HT1080 (cell line): ENCODE results near the gene ATXN10. TPM values are rescaled to one million over a fixed set of nuclear protein-coding genes. Genes with fewer than 3 reads are reported as not detected.
"Not testable (repeated sequence)": the region's sequence is repeated elsewhere in the genome, so short reads cannot be mapped to it uniquely, and the experiment has no call there.

Experiments
- DNase-seq: peaks from one replicate; pipeline ENCODE4 v3.0.0-alpha.2; 2015; ENCODE audit warnings: low read depth
- polyA plus RNA-seq, 2 experiments: library from polyadenylated mRNA; depleted of rRNA; stranded (reverse); fragments of >200 nt; gene quantifications; 2 replicates each; pipeline ENCODE4 v1.2.3, GENCODE V29; 2015
- total RNA-seq: library from RNA; depleted of rRNA; stranded (reverse); fragments of >200 nt; shearing (Covaris generic); gene quantifications from 2 replicates; pipeline ENCODE4 v1.2.3, GENCODE V29; 2014; rRNA removed

Gene ATXN10, protein sequence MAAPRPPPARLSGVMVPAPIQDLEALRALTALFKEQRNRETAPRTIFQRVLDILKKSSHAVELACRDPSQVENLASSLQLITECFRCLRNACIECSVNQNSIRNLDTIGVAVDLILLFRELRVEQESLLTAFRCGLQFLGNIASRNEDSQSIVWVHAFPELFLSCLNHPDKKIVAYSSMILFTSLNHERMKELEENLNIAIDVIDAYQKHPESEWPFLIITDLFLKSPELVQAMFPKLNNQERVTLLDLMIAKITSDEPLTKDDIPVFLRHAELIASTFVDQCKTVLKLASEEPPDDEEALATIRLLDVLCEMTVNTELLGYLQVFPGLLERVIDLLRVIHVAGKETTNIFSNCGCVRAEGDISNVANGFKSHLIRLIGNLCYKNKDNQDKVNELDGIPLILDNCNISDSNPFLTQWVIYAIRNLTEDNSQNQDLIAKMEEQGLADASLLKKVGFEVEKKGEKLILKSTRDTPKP
- 31.0 and 44.1 TPM in 2 replicates for total RNA-seq
- polyA plus RNA-seq (2015; cell fraction: cytosol; rRNA removed), result 167 and 192 TPM in 2 replicates
- 154 and 160 TPM in 2 replicates for polyA plus RNA-seq (2015; cell fraction: nucleus; rRNA removed)

DNA sequence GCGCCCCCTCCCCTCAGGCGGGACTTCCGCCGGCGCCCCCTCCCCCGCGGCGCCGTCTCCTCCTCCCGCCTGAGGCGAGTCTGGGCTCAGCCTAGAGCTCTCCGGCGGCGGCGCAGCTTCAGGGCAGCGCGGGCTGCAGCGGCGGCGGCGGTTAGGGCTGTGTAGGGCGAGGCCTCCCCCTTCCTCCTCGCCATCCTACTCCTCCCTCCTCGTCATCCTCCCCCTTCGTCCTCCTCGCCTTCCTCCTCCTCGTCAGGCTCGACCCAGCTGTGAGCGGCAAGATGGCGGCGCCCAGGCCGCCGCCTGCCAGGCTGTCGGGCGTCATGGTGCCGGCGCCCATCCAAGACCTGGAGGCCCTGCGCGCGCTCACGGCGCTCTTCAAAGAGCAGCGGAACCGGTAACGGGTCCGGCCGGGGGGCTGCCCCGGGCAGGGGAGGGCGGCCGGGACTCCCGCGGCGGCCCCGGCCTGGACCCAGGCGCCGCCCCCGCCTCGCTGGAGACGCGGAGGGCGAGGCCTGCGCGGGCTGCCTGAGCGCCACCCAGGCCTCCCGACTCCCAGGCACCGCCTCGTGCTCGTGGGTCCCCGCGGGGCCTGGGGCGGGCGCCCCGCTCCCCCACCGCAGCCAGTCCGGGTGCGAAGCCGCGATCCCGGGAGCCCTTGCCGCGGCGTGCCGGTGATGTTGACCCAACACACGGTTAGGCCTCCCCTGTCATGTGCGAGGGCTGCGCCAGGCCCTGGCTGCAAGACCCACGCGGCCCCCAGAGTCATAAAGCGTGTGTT lies at the start of gene ATXN10:
ATXN10 (plus strand) TSS at position 52 of the 781 bp plus-strand sequence; CDS start at position 282, 230 bp downstream.
- DNase-seq, result peak; percentile 75

DNA sequence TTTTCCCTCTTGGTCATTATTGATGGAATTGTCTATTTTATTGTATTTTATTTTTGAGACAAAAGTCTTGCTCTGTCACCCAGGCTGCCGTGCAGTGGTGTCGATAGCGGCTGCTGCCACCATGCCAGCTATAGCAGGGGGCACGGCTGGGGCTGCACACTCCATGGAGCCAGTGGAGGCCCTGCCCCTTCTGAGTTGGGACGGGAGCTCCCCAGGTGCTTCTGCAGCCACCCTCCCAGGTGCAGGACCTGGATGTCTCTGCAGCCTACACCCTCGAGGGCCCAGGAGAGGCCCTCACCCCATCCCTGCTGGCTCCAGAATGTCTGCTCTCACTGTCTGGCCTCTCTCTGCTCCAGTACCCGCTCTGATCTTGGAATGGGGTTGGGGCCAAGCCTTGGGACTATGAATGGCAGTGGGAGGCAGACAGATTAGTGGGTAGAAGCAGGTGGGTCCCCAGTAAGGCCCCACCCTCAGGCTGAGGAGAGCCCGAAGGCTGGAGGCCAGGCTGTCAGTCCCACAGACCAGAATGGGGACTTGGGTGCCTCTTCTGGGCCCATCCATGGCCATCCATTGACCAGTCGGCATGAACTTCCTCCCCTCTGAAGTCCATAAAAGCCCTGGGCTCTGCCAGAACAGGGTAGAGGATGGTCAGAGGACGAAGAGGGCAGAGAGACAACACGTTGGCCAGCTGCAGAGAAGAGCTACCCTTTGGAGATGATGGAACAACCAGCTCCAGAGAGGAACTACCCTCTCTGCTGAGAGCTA lies 49.6 kb upstream of the ATXN10 start:
- DNase-seq, result no peak

DNA sequence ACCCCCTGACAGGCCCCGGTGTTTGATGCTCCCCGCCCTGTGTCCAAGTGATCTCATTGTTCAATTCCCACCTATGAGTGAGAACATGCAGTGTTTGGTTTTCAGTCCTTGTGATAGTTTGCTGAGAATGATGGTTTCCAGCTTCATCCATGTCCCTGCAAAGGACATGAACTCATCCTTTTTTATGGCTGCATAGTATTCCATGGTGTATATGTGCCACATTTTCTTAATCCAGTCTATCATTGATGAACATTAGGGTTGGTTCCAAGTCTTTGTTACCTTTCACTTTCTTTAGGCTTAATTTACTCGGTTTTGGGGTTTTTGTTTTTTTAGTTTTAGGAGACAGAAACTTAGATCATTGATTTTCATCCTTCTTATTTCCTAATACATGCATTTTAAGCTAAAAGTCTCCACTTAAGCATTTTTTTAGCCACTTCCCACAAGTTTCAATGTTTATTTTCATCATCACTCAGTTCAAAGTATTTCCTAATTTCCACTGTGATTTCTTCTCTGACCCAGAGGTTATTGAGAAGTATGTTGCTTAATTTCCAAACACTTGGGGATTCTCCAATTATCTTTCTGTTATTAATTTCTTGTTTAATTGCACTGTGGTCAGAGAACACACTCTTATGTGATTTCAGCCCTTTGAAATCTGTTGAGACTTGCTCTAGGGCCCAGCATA lies 48.0 kb upstream of the ATXN10 start:
- not testable (repeated sequence) for DNase-seq

DNA sequence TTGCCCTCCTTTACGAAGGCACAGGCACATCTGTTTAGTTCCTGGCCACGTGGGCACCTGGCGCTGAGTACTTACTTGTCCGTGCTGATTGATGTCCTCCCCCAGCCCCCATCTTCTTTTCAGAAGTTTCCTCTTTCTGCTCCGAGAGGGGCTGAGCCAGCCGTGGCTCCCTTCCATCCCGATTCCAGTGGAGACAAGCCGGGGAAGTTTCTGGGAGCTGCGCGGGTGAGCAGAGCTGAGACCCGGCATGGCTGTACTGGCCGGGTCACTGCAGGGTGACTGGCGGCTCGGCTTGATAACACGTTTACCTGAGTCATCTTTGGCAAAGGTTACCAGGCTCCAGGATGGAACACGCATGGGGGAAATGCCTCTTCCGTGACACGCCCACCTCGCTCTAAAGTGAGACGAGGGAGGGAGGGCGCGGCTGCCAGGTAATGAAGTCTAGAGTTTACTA lies 45.4 kb upstream of the ATXN10 start:
- no peak for DNase-seq

DNA sequence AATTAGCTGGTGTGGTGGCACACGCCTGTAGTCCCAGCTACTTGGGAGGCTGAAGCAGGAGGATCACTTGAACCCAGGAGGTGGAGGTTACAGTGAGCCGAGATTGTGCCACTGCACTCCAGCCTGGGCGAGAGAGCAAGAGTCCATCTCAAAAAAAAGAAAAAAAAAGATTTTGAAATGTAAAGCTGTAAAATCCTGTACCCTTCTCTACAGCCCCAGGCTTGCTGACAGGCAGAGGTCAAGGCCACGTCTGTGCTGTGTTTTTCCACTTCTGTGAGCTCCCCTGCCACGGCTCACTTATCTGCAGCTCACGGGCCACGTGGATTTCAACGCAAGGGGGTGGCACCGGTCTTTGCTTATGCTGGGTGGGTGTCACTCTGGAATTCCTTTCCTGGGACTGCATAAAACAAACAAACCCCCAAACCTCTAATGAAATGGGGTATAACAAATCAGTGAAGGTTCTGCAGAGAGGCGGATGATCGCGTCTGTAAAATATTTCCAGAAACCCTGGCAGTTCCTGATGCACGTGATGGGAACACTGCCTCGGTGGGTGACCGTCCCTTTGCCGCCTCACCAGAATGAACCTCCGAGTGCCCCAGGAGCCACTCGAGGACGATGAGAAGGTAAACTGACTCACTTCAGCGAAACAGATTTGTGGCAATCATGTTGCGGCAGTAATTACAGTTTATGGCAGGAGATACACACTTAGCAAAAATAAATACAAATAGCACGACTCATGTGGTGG lies 44.0 kb upstream of the ATXN10 start:
- DNase-seq, result no peak

DNA sequence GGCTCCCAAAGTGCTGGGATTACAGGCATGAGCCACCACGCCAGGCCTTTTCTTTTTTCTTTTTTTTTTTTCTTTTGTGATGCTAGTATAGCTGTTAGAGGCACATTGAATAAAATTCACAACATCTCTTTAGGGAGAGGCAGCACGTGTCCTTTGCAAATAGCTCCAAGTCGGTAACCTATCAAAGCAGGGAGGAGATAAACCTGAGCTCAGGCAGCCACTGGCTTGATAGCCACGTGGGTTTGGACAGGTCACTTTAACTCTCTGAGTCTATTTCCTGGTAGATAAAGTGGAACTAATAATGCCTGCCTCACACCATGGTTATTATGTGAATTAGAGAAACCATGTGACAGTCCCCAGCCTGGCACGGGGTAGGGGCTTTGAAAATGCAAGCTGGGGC lies 43.1 kb upstream of the ATXN10 start:
- no peak for DNase-seq

DNA sequence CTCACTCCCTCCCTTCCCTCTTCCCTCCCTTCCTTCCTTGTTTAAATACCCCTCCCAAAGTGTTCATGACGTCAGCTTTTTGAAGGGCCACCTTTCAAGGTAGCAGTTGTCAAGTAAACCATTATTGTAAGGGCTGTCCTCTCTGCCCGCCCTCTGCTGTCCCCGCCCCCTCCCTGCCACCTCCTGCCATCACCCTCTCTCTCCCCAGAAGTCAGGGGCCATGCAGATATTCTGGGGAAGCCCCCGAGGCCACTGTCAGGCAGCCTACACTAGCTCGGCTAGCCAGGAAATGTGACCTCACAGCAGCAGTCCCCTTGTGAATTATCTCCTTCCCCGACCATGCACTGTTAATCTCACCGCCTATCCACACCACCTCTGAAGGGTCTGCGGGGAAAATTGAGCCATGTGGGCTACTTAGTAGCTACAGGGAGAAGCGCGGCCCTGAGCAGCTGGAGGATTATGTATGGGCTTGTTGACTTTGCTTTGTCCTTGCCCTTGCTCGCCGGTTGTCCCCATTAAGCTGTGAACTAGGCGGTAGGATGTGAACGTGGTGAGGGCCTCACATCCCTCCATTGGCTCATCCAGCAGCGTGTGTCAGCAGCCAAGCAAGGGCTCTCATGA lies 42.1 kb upstream of the ATXN10 start:
- DNase-seq, result no peak

DNA sequence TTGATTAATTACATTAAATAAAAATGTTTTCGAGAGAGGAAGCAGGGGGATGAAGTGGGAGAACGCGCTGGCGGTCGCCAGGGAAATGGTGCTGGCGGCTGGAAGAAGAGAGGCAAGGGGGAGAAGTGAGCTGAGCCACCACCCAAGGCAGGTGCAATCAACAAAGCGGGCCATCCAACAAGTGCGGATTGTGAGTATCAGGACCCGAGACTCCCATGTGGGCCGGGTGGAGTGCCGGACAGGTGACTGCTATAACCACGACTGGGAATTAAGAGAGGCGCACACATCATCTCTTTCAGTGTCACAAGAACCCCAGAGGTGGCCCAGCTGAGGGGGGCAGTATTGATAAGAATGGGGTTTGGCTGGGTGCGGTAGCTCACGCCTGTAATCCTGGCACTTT lies 41.2 kb upstream of the ATXN10 start:
- no peak for DNase-seq

DNA sequence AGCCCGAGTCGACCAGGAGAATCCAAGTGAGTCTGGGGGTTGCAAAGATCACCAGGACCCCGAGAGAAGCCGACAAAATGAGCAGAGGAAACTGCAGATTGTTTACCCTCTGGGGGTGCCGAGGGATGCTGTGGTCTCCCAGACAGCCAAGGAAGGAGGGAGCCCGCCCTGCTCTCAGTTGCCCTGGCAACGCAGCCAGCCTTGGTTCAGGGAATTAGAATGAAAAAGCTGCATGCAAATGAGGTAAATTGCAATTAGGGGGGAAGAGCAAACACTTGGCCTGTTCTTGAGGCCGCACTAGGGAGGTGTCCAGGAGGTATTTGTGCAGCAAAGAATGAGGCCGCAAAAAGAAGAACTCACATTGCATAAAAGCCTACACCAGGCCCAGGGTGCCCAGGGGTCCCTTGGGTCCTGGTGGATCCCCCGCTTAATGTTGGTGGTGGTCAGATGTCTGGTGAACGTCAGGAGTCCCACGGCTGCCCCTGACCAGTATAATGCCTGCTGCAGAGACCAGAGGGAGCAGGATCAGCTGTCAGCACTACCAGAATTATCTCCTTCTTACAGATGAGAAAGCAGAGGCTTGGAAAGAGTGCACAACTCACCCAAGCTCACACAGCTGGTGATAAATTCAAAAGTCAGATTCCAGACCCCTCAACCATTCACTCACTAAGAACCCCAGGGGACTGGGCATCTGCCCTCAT lies 40.3 kb upstream of the ATXN10 start:
- DNase-seq, result no peak

DNA sequence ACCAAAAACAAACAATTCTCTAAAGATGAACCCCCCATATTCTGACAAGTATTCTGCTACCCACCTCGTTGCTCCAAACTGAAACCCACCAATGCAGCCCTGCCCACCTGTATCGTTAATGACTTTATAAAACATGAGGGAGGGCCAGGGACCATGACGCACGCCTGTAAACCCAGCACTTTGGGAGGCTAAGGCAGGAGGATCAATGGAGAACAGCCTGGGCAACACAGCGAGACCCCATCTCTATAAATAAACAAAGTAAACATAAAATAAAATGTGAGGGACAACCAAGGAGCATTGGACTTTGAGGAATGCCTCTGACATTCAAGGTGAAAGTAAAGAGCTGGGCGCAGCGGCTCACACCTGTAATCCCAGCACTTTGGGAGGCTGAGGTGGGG lies 39.8 kb upstream of the ATXN10 start:
- no peak for DNase-seq

DNA sequence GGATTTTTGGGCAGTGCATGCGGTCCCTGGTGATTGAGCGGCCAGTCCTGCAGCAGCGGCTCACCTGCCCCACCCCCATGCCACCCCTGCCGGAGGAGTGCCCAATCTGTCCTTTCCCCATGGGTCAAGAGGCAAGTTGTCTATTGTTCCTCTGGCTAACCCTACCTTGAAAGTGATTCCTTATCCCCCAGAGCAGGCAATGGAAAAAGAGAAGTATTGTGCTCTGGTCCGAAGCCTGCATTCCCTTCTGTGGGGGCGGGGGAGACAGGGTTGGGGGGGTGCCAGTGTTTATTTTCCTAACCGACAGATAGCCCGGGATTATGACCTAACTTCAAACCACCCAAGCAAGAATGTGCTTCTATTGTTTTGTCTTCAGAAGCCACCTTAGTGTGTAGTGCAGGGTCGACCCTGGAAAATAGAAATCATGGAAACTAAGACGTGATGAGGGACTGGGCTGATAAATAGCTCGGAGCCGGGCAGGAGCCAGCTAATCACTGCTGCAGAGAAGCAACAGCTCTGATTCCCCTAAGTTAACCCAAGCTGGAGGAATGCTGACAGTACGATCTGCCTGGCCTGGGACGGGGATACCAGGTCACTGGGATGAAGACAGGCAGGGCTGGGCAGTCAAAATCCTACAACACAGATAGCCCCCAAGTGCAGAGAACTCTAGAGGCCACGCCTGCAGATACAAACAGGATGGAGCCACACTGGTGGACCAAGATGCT lies 38.7 kb upstream of the ATXN10 start:
- no peak for DNase-seq

DNA sequence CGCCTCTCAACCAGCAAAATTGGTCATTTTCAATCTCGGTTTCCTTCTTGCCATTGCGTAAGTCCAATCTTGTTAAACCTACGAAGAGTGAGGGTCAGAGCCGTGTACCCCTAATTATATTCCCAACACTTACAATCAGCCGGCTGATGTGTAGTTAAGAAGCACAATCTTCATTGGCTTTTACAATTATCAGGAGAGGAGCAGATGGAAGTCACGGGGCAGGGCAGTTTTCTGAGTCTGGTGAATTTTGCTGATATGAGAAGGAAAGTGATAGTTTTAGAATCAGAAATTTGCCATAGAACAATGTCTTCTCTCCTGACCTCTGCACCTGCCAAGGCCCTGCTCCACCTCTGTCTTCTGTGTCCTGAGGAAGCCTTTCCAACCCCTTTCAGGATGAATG lies 35.0 kb upstream of the ATXN10 start:
- no peak for DNase-seq

DNA sequence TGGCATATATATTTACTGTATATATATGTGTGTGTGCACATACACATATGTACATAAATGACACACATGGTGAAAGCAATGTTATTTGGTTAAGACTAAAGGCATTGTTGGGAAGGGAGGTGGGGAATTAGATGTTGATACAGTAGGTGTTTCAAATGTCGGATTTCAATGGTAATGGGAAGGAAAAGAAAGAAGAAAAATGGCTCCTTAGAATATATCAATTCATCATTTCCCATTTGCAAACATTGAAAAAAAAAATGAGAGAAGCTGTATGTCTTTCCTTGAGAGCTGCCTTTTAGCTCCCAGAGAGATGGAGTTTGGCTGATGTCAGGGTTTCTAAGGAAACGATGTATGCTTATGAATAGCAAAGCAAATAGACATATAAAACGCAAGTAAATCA lies 33.4 kb upstream of the ATXN10 start:
- DNase-seq, result no peak

DNA sequence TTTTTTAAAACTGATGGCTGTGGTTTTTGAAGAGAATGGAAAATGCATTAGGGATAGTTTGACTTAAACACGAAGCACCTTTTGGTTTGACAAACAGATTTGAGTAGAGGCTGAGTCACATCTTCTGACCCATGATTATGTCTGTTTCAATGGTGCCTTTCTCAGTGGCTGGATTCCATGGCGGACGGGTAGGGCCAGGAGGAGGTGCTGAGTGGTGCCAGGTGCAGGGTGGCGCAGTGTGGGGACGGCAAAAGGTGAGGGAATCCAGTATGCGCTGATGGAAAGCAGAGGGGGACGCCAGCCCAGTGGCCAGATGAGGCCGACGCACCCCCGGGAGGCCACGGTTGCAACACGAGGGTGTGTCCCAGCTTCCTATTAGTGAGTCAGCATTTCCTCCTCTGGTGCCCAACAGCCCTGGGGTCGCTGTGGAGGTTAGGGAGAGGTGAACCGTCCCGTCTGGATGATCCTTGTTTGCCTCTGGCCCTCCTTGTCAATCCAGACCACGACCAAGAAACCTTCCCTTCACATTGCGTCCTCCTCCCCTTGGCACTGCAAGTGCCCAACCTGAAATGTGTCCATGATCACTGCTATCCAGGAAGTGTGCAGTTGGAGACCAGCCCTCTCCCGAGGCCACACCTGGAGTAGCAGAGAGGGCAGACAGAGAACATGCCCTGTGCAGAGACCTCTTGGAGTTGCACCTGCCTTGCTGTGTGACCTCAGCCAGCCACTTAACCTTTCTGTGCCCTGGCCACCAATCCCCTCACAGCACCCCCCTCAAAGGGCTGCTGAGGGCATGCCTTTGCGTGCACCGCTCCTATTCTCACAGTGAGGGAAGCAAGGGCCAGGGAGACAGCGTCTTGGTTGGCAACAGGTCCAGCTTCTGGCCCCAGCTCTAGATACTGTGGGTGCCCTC lies 32.5 kb upstream of the ATXN10 start:
- DNase-seq, result peak; percentile 88

DNA sequence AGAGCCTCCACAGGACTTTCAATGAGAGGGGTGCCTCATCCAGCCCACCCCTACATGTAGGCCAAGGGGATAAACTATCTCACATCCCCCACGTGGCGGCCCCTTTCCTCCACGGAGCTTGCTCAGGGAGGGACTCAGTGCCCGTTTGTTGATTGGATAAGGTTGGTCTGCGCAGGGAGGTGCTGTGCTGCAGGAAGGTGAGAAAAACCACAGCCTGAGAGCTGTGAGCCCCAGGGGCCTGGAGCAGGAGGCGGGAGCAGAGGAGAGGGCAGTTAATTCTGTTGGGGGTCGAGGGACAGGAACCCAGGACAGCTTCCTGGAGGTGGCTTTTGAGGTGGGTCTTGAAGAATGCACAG lies 31.9 kb upstream of the ATXN10 start:
- DNase-seq, result no peak

DNA sequence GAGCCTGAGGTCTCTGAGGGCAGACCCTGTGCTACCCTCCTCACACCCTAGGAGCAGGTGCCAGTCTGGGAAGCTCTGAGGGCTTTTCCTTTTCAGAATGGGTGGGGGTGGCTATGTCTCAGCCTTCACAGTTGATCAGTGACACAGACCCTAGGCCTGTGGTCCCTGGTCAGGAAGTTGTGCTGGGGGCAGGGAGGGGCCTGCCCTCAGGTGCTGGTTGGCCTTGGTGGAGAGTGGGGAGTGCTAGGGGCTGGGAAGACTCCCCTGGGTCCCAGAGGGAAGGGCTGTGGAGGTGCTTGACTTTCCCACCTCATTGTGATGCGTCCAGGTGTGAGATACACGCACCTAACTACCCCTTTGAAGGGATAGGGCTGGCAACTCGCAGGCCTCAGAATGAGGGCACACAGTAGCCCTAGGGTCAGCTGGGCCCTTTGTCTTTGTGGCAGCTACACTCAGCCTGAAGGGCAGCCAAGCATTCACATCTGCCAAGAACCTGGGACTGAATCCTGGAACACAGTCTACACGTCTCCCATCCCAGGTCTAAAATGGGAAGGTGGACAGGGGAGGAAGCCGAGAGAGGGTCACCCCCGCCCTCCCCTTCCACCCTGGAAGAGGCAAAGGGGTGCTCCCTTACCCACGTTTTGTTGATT lies 31.2 kb upstream of the ATXN10 start:
- no peak for DNase-seq
